GM12873 (cell line): ENCODE results near the gene TAF1.

Source experiments
- CTCF ChIP-seq: IDR thresholded peaks from 2 replicates; pipeline ENCODE4 v1.5.1; 2012; ENCODE audit warnings: low read depth, mild to moderate bottlenecking, moderate library complexity, low read length, control low read depth; ENCODE audit not compliant: insufficient read depth; ENCODE audit errors: missing control alignments

Gene TAF1

GRCh38 chrX:71367396-71367795 lies 1.2 kb downstream of the TAF1 start:
- no peak for TF ChIP-seq CTCF

GRCh38 chrX:71372388-71372787 lies 6.2 kb downstream of the TAF1 start:
- no peak for TF ChIP-seq CTCF

- TF ChIP-seq CTCF = no peak
These were observed 12.6 kb downstream of the TAF1 start for GRCh38 chrX:71378732-71379131.

- no peak for TF ChIP-seq CTCF
These were observed 27.8 kb downstream of the TAF1 start for GRCh38 chrX:71393919-71394318.

GRCh38 chrX:71396576-71396975 lies 30.4 kb downstream of the TAF1 start:
- no peak for TF ChIP-seq CTCF

GRCh38 chrX:71400710-71401109 lies 34.6 kb downstream of the TAF1 start:
- TF ChIP-seq CTCF = no peak

GRCh38 chrX:71420686-71421085 lies 54.5 kb downstream of the TAF1 start:
- no peak for TF ChIP-seq CTCF
